GM19025 (cell line): ENCODE measurements around the gene DLGAP1.
"Not testable (repeated sequence)": the region's sequence is repeated elsewhere in the genome, so short reads cannot be mapped to it uniquely, and the experiment has no call there.

Experiments
- ATAC-seq: cut with Tn5 transposase; IDR thresholded peaks from one replicate; pipeline ENCODE4 v1.9.1; 2021; ENCODE audit warnings: mild to moderate bottlenecking, low read depth, moderate library complexity; ENCODE audit not compliant: unreplicated experiment

Gene DLGAP1

GRCh38 chr18:3584266-3584861 lies 870.7 kb downstream of the DLGAP1 start:
- no peak for ATAC-seq

DNA sequence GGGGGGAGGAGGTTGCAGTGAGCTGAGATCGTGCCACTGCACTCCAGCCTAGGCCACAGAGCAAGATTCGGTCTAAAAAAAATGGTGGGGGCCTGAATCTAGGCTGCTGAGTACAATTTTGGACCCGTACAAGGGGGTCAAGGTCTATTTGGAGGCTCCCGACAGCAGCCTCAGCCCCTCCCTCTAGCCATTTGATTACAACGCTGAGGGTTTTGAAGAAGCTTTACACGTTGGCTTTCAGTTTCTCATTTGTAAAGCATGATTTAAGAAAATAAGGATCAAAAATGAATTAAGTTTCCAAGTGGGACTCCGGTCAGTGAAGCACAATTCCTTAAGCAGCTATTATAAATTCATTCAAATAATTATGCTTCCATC lies 871.2 kb downstream of the DLGAP1 start:
- no peak for ATAC-seq

DNA sequence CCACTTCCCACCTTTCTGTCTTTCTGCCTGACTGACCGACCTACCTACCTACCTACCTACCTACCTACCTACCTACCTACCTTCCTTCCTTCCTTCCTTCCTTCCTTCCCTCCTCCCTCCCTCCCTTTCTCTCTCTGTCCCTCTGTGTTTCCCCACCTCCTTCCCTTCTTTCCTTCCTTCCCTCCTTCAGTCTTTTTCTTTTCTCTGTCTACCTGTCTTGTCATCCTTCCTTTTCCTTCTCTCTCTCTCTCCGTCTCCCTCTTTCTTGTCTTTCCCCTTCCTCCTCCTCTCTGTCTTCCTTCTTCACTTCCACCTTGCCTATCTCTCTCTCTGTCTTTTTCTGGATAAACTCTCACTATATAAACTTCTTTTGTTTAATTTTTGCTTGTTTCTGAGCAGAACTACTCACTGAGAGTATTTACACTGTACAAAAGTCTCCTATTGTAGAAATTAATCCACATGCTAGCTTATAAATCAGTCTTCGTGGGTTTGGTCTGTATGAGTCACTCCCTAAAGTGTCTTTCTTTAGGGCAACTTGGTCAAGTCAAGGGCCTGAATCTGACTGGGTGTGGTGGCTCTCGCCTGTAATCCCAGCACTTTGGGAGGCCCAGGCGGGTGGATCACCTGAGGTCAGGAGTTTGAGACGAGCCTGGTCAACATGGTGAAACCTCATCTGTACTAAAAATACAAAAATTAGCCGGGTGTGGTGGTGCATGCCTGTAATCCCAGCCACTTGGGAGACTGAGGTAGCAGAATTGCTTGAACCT lies 871.8 kb downstream of the DLGAP1 start:
- not testable (repeated sequence) for ATAC-seq

- no peak for ATAC-seq
Observed at GRCh38 chr18:3581890-3582289, 873.2 kb downstream of the DLGAP1 start.

DNA sequence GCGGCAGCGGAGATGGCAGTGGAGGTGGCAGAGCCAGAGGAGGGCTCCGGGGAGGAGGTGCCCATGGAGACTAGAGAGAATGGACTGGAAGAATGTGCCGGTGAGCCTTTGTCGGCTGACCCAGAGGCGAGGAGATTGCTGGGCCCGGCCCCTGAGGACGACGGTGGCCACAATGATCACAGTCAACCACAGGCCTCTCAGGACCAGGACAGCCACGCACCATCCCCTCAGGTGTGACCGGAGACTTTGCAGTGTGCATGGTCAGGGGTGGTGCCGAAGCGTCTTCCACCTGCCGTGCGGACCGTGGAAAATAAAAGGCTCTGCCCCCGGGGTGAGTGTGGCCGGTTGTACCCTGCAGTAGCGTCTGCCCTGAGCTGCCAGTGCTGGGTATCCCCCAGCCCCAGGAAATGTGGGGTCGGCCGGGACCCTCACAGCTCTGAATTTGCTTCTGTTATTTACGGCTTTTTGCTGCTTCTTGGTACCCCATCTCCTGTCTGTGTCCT lies 874.5 kb downstream of the DLGAP1 start:
- ATAC-seq, result not testable (repeated sequence)

GRCh38 chr18:3579701-3580100 lies 875.4 kb downstream of the DLGAP1 start:
- no peak for ATAC-seq

DNA sequence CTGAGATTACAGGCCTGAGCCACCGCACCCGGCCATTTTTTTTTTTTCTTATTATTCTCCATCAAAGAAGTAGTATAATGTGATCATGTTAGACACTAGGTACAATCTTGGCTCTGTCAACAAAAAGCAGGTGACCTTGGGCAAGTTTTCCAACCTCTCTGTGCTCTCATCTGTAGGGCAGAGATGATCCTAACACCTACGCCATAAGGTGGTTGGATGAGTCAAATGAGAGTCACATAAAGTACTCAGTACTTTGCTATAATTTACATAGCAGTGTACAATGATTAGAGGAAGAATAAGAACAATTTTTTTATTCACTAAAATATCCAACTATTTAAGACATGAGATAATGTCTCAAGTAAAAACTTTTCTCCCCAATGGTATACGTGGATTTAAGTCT lies 876.5 kb downstream of the DLGAP1 start:
- ATAC-seq, result no peak

- ATAC-seq, result no peak
Observed at GRCh38 chr18:3577281-3577855, 877.7 kb downstream of the DLGAP1 start.

GRCh38 chr18:3572761-3573160 lies 882.3 kb downstream of the DLGAP1 start:
- no peak for ATAC-seq

DNA sequence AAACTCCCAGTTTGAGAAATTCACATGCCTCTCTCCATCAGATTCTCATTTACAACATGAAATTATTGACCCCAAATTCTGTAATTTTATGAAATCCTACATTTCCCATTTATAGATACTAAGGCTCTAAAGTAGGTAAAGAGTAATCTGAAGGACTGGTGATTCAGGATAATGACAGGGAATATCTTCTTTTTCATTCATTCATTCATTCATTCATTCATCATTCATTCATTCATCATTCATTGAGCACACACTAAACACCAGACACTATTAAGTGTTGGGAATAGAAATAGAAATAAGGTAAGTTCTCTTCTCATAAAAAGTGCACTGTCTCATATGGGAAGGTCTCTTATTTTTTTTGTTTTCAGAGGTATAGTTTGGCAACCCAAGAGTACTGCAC lies 888.3 kb downstream of the DLGAP1 start:
- ATAC-seq, result no peak

DNA sequence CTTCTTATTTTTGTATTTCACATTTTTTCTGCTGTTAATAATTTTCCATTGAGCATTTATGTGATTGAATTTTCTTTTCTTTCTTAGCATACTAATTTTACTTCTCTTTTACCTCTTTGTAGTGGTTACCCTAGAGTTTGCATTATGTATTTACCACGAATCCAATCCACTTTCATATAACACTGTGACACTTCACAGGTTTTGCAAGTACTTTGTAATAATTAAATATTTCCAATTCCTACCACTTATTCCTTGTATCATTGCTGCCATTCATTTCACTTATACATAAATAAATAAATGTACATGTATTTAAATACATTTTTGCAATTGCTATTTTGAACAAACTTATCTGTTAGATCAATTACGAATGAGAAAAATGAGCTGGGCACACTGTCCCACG lies 894.4 kb downstream of the DLGAP1 start:
- ATAC-seq, result no peak

DNA sequence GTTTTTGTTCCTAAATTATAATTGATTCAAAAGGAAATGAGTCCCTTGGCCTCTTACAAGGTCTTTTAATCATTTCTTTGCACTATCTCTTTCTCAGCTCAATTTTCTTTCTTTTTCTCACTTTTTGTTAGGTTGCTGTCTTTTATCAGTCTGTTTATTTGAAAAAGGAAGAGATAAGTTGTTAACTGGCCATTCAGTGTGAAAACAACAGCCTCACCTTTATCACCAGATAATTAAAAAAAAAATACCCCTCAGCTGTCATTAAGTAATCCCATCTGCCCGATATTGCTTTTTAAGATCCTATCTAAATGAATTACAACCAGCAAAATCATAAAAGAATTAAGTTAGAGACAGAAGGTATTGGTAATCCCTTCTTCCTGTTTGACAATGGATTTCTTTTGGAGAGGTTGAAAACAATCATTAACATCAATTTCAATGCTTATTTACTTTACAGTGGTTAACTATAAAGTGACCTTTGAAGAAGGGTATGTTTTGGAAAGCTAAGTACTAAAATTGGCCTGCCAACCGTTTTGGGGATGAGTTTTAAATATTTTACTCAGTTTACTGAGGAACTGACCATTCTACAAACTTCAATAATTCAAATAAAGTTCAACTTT lies 900.2 kb downstream of the DLGAP1 start:
- ATAC-seq, result no peak

- ATAC-seq, result no peak
Observed at GRCh38 chr18:3554091-3554601, 901.0 kb downstream of the DLGAP1 start.

DNA sequence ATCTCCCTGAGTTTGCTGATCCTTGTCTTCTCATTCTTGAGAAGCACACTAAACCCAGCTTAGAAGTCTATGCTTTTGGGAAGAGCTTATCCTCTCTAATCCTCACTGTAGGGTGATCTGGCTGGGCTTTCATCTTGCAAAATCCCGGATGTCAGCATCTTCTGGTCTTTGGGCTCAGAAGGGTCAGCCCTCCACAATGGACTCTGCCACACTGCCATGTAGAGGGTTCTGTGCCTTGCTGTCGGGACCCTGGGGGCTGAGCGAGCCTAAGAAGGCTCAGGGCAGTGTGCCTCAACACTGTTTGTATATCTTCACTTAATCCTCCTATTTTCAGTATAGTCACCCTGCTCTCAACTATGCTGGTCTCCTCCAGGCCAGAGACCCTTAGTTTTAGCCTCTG lies 902.8 kb downstream of the DLGAP1 start:
- ATAC-seq, result no peak

DNA sequence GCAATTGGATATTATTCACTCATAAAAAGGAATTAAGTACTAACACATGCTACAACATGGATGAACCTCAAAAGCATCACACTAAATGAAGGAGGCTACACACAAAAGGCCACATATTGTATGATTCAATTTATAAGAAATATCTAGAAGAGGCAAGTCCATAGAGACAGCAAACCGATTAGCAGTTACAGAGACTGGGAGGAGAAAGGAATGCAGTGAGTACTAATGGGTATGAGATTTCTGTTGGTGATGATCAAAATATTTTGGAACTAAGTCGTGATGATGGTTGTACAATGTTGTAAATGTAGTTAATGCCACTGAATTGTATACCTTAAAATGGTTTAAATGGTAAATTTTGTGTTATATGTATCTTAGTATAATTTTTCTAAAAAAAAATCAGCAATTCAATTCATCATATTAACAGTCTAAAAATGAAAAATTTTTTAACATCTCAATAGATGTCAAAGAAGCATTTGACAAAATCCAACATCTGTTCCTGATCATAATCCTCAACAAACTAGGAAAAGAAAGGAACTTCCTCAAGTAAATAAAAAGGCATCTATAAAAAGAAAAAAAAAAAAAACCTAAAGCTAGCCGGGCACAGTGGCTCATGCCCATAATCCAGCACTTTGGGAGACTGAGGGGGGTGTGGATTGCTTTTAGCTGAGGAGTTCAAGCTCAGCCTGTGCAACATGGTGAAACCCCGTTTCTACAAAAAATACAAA lies 907.1 kb downstream of the DLGAP1 start:
- no peak for ATAC-seq

DNA sequence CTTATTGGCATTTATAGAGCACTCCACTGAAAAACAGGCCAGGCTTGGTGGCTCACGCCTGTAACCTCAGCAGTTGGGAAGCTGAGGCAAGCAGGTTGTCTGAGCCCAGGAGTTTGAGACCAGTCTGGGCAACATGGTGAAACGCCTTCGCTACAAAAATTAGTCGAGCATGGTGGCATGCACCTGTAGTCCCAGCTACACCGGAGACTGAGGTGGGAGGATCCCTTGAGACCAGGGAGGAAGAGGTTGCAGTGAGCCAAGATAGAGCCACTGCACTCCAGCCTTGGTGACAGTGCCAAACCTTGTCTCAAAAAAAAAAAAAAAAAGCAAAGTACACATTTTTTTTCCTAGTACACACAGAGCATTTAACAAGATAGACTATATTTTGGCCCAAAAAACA lies 909.0 kb downstream of the DLGAP1 start:
- ATAC-seq, result no peak

GRCh38 chr18:3544537-3544936 lies 910.6 kb downstream of the DLGAP1 start:
- ATAC-seq, result no peak

GRCh38 chr18:3541549-3542386 lies 913.3 kb downstream of the DLGAP1 start:
- peak; percentile 88 for ATAC-seq

GRCh38 chr18:3540805-3541548 lies 914.1 kb downstream of the DLGAP1 start:
- no peak for ATAC-seq
